ENCODE measurements around the gene KRTAP5-6.
"Not testable (repeated sequence)": the region's sequence is repeated elsewhere in the genome, so short reads cannot be mapped to it uniquely, and the experiment has no call there.

Gene KRTAP5-6

GRCh38 chr11:1683904-1684572, 13.0 kb upstream of the KRTAP5-6 start:
- not testable (repeated sequence) for DNase-seq (ENCODE audit: low spot score)

GRCh38 chr11:1684886-1685874, 11.8 kb upstream of the KRTAP5-6 start:
- DNase-seq (ENCODE audit: low spot score), result not testable (repeated sequence)

DNA sequence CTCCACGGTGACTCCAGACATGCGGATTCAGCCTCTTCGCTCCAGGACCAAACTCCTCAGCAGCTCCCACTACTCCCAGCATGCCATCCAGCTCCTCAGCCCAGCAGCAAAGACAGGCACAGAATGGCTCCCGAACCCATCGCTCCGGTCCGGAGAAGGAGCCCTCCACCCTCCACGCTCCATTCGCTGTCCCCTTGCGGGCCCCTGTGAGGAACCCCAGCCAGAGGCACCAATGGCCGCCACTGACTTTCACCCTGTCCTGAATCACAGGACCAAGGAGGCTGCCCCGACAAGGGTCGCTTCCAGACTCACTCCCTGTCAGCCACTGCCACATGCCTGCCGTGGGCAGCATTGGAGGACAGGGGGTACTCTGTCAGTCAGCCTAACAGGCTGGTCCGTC, 10.8 kb upstream of the KRTAP5-6 start:
- DNase-seq (ENCODE audit: low spot score), result not testable (repeated sequence)

- not testable (repeated sequence) for DNase-seq (ENCODE audit: low spot score)
Measured at GRCh38 chr11:1688336-1688947, 8.6 kb upstream of the KRTAP5-6 start.

DNA sequence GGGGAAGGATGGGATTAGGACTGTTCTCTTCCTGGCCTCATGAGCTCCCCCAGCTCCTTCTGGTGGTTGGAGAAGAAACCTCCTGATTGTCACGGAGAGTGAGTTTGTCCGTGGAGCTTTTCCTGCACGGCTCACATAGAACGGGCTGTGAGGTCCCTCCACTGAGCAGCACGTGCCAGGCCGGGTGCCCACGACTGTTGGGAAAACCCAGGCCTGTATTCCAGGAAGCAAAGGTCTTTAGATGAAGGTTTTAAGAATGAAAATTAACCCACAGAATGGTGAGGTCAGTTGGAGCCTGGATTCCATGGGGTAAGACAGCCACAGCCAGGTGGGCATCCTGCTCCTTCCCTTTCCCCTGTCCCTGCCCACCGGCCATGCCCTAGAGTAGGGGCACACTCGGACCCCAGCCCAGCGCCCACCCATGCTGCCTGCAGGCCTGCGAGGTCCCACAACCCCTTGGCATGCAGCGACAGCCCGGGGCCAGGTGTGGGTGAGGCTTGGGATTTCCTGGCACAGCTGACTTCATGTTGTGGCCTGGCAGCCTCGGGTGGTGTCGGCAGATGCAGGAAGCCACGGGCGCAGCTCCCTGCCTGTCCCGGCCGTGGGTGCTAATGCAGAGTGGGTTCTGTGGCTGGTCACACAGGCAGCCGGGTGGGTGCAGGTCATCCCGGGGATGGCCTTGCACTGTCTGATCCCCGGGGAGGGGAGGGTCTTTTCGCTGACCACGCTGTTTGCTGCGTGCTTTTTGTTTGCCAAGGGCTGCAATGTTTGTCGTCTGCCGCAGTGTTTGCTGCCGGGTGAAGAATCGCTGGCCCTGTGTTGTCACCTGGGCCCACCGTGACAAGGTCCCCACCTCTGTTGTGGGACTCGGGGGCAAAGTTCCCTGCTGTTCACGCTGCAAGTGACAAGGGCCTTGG, 7.5 kb upstream of the KRTAP5-6 start:
- DNase-seq (ENCODE audit: low spot score), result not testable (repeated sequence)

- DNase-seq (ENCODE audit: low spot score), result no peak
Measured at GRCh38 chr11:1690167-1691025, 6.6 kb upstream of the KRTAP5-6 start.

GRCh38 chr11:1691026-1691877, 5.7 kb upstream of the KRTAP5-6 start:
- DNase-seq (ENCODE audit: low spot score), result no peak

DNA sequence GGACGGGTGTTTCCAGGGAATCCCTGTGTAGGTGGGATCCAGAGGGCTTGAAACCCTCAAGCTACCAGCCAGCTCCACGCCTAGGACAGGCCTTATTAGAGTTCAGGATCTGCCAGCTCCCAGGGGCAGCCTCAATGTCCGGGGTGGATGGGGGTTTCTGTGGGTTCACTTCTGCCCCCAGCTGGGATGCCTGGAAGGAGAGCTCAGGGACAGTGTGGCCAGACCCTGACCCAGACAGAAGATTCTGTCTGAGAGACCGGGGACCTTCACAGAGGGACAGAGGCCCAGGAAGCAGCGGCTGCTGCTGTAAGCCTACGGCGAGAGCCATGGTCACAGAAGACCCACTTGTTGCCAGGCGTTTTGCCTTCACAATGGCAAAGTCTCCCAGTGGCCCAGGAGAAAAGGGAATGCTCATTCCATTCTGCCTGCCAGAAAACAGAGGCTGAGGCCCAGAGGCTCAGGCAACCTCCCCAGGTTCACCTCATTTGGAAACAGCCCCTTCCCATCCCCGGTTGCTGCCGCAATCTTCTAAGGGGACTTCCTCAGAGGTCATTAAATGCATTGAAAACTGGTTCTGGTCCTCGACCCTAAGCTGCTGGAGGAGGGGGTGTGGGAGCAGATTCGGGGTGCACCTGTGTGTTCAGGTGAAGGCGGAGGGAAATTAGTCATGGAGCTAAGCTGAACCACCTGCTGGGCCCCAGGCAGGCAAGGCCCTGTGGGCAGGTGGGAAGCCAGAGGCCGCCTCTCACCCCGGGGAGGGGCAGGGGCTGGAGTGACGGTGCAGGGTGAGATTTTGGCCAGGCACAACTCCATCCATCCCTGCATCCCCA, 4.9 kb upstream of the KRTAP5-6 start:
- DNase-seq (ENCODE audit: low spot score), result no peak

DNA sequence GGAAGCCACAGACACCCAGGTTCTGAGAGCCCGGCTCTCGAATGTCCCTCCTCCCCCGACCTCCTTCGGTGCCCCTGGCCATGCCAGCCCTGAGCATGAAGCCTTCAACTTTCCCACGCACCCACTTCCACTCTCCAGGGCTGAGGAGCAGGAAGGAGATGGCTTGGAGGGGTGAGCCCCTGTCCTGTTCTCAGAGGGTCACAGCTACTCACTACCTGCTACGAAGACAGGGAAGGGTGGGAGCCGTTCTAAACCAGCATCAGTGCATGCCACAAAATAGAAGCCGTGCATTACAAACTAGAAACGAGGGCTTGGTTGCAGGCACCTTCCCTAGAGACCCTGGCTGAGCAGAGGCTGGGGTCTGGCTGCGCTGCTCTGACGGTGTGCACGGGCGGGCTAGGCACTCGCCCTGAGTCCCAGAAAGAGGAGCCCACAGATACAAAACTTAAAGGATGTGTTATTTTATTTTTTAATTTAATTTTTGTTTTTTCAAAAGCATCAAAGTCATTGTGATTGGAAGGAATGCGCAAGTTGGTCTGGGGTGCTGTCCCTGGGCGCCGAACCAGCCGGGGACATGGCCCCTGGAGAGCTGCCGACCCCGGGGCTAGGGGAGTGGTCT, 4.2 kb upstream of the KRTAP5-6 start:
- no peak for DNase-seq (ENCODE audit: low spot score)

DNA sequence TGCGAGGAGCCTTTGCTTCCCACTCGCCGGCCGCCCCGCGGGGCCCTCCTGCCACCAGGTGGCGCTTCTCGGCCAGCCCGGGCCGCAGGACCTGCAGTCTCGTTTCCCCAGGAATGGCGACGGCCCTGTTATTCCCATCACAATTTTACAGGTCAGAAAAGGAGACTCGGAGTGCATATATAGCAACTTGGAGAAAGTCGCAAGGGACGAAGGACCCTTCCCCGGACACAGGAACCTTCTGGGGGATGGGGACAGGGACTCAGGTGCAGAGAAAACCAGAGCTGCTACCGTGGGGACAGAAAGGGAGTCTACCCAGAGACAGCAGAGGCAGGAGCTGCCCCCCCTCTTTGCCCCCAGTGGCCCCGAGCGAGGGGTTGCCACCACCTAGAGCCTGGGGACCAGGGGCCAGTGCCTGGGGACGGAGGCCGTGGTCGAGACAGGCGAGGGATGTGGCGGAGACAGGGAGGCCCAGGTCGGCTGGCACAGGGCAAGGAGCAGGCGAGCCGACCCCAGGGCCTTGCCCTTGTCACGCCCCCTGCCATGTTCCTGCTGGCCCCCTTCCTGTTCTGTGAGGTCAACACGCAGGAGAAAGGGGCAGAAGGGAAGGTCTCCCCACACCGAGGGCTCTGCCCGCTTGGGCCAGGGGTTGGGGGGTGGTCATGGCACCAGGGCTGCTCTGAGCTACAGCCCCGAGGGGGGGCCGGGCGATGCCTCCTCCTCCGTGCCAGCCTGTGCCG, 3.5 kb upstream of the KRTAP5-6 start:
- peak; percentile 90 for DNase-seq (ENCODE audit: low spot score)

DNA sequence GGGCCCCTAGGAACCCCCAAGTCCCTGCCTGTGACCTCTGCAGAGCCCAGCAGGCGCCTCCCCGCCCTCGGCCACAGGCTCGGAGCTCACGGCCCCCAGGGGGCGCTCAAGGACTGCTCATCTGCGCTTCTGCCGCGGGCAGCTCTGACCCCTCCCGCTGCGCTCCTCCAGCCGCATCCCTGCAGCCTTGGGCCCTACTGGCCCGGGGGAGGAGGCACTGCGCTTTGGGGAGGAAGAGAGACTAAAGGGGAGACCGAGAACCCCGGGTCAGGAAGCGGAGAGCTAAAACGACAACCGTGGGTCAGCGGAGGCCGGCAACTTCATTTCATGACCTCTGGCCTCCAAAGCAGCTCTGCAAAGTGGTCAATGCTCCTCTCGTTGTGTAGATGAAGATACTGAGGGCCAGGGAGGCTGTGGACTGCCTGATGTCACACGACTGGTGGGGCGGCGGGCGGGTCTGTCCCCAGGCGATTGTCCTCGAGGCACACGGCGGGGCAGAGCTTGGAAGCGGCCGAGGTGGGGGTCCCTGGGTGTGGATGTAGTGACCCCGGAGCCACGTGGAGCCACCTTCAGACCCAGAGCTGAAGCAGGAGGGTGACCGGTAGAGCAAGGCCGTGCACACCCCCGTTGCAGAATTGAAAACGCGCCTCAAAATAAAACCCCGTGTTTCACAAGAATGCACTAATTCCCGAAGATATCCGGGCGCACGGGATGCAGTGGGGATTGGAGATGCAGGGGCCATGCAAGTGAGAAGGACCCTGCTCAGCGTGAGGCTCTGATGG, 2.7 kb upstream of the KRTAP5-6 start:
- DNase-seq (ENCODE audit: low spot score), result peak; percentile 93

GRCh38 chr11:1694846-1695547, 2.0 kb upstream of the KRTAP5-6 start:
- no peak for DNase-seq (ENCODE audit: low spot score)

DNA sequence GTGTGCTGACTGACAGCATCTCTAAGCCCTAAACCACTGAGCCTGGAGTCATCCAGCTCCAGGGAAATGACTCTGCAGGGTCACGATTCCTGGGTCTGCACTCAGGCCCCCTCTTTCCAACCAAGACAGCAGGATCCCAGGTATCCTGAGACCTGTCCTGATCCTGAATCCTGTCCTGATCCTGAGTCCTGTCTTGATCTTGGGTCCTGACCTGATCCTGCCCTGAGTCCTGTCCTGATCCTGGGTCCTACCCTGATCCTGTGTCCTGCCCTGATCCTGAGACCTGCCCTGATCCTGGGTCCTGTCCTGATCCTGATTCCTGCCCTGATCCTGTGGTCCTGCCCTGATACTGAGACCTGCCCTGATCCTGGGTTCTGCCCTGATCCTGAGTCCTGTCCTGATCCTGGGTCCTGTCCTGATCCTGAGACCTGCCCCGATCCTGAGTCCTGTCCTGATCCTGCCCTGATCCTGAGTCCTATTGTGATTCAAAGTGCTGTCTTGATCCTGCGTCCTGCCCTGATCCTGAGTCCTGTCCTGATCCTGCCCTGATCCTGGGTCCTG, 1.4 kb upstream of the KRTAP5-6 start:
- no peak for DNase-seq (ENCODE audit: low spot score)

DNA sequence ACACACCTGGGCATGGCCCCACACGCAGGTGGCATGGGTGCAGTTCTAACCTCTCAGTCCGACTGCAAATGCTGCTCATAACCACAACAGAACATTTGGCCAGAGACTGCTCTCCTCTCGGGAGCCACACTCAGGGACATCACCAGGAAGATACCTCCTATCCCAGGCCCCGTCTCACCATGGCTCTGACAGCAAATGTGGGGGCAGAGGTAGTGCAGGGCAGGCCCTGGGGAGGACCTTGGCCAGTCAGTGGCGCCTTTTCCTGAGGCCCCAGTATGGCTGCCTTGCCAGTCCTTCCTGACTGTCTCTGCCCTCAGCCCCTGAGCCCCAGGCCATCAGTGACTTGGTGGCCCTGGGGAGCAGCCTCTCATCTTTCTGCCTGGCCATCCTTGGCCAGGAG, 2.8 kb downstream of the KRTAP5-6 start:
- no peak for DNase-seq (ENCODE audit: low spot score)

DNA sequence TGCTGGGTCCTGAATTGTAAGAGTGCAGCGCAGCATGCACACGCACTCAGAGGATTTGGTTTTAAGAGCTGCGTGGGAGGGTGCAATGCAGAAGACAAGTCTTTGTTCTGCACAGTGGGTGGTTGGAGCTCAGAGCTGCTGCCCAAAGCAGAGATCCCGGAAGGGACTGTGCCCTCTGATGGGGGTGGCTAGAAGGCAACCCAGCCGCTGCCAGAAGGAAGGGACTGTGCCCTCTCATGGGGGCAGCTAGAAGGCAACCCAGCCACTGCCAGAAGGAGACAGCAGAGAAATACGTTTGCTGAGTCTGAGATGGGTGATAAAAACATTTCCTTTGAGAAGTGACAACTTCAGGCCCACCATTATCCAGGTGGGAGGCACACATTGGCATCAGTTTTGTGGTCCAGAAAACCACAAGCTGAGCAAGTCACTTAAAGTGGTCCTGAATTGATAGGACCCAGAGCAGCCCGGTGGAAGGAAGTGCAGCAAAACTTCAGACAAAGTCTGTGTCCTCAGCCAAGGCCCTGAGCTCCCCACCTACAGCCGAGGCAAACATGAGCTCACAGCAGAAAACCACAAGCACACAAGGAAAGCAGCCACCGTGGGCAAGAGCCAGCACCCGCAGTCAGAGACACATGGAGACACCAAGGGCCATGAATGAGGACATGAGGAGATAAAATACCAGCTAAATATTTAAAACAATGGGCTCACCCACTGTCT, 4.3 kb downstream of the KRTAP5-6 start:
- no peak for DNase-seq (ENCODE audit: low spot score)

Data from AG08395 (cell line).